COLO668 (cell line): ENCODE data around the gene ABCD4.

Experiments used
- DNase-seq: peaks from one replicate; lab custom pipeline; 2025; ENCODE audit not compliant: unreplicated experiment; lab: John Stamatoyannopoulos, UW

Gene ABCD4

GRCh38 chr14:74238974-74239847 is 63.5 kb downstream of the ABCD4 start, which contains the start of gene VSX2:
VSX2 (plus strand) TSS chr14:74239449; CDS start chr14:74239562, 113 bp downstream.
- DNase-seq = no peak

GRCh38 chr14:74237441-74237840 is 65.3 kb downstream of the ABCD4 start:
- DNase-seq = no peak
